DOHH2 (cell line): ENCODE data around the gene SIRT3.
"Not testable (repeated sequence)": the region's sequence is repeated elsewhere in the genome, so short reads cannot be mapped to it uniquely, and the experiment has no call there.

Experiments used
- H3F3A ChIP-seq: fragments of 200-600 bp; sonication (generic), shearing (Covaris generic); 2 replicates; pipeline ENCODE4 v1.6.0; 2016; ENCODE audit warnings: antibody characterized with exemption, mild to moderate bottlenecking; ENCODE audit not compliant: control insufficient read depth, insufficient read depth
- H3K27ac ChIP-seq: fragments of 200-600 bp; sonication (generic); 2 replicates; pipeline ENCODE4 v1.5.1; 2014; ENCODE audit warnings: low read depth, mild to moderate bottlenecking, low read length, moderate library complexity
- H3K27me3 ChIP-seq: fragments of 200-600 bp; sonication (generic); 2 replicates; pipeline ENCODE4 v1.6.1; 2014; ENCODE audit warnings: mild to moderate bottlenecking, low read length, mixed read lengths; ENCODE audit not compliant: control insufficient read depth
- H3K36me3 ChIP-seq: fragments of 200-600 bp; sonication (generic); 2 replicates; pipeline ENCODE4 v1.6.1; 2014; ENCODE audit warnings: mild to moderate bottlenecking, low read length, moderate library complexity, mixed read lengths; ENCODE audit not compliant: control insufficient read depth
- H3K4me1 ChIP-seq: fragments of 200-600 bp; sonication (generic); 2 replicates; pipeline ENCODE4 v1.6.1; 2014; ENCODE audit warnings: mild to moderate bottlenecking, low read length, mixed read lengths; ENCODE audit not compliant: control insufficient read depth
- H3K4me2 ChIP-seq: fragments of 200-600 bp; sonication (generic); 2 replicates; pipeline ENCODE4 v1.6.0; 2014; ENCODE audit warnings: mild to moderate bottlenecking, low read length, moderate library complexity
- H3K4me3 ChIP-seq: fragments of 200-600 bp; sonication (generic); 2 replicates; pipeline ENCODE4 v1.5.1; 2014; ENCODE audit warnings: mild to moderate bottlenecking, low read length, mixed read lengths
- H3K79me2 ChIP-seq: fragments of 200-600 bp; sonication (generic); 2 replicates; pipeline ENCODE4 v1.6.1; 2014; ENCODE audit warnings: mild to moderate bottlenecking, low read length, mixed read lengths; ENCODE audit not compliant: control insufficient read depth
- H3K9me2 ChIP-seq: fragments of 200-600 bp; sonication (generic); replicated peaks from 2 replicates; pipeline ENCODE4 v1.6.1; 2014; ENCODE audit warnings: mild to moderate bottlenecking, low read length, mixed read lengths; ENCODE audit not compliant: control insufficient read depth
- H3K9me3 ChIP-seq: fragments of 200-600 bp; sonication (generic); 2 replicates; pipeline ENCODE4 v1.6.1; 2014; ENCODE audit warnings: antibody characterized with exemption, low read length, mixed read lengths; ENCODE audit not compliant: control insufficient read depth, insufficient read depth
- H4K20me1 ChIP-seq: fragments of 200-600 bp; sonication (generic); 2 replicates; pipeline ENCODE4 v1.6.0; 2014; ENCODE audit warnings: low read depth, mild to moderate bottlenecking, antibody characterized with exemption, low read length, moderate library complexity; ENCODE audit not compliant: control insufficient read depth, insufficient read depth
- CTCF ChIP-seq: fragments of 200-600 bp; sonication (generic); IDR thresholded peaks from one replicate; pipeline ENCODE4 v1.5.1; 2014; ENCODE audit warnings: antibody characterized with exemption, mild to moderate bottlenecking, low read depth, low read length; ENCODE audit not compliant: poor library complexity, severe bottlenecking
- EZH2phosphoT487 ChIP-seq: fragments of 200-600 bp; sonication (generic); IDR thresholded peaks from 2 replicates; pipeline ENCODE4 v1.6.1; 2017; ENCODE audit warnings: borderline replicate concordance, mild to moderate bottlenecking, antibody characterized with exemption, low read length, moderate library complexity, mixed read lengths

The SIRT3 gene

GRCh38 chr11:198236-198806 is 37.8 kb downstream of the SIRT3 start:
- H3K27ac ChIP-seq = no peak overlapping the region
- H4K20me1 ChIP-seq = no peaks in the 10 kb centered on the region
- H3K4me1 ChIP-seq = no peaks in the 10 kb centered on the region
- H3K4me3 ChIP-seq = no peak overlapping the region
- no peaks in the 10 kb centered on the region for H3F3A ChIP-seq
- H3K4me2 ChIP-seq = no peak overlapping the region
- H3K27me3 ChIP-seq = no peaks in the 10 kb centered on the region
- H3K9me2 ChIP-seq = no peaks in the 10 kb centered on the region
- H3K79me2 ChIP-seq = no peaks in the 10 kb centered on the region
- H3K36me3 ChIP-seq = 0 out of 2 replicates have a peak, but pooled peaks cover 1% of the 10 kb centered on the region
- TF ChIP-seq EZH2phosphoT487 = no peak
- TF ChIP-seq CTCF = no peak
- no peaks in the 10 kb centered on the region for H3K9me3 ChIP-seq

- Histone ChIP-seq H4K20me1 (no peaks in the 10 kb centered on the region), H3K4me1 (no peaks in the 10 kb centered on the region), H3K9me2 (no peaks in the 10 kb centered on the region), H3K27me3 (no peaks in the 10 kb centered on the region), H3K9me3 (no peaks in the 10 kb centered on the region), H3K27ac (no peak overlapping the region), H3F3A (no peaks in the 10 kb centered on the region), H3K4me3 (no peak overlapping the region), H3K36me3 (no peaks in the 10 kb centered on the region), H3K79me2 (no peaks in the 10 kb centered on the region), H3K4me2 (no peak overlapping the region)
- TF ChIP-seq EZH2phosphoT487 = no peak
- no peak for TF ChIP-seq CTCF
These were observed 38.4 kb downstream of the SIRT3 start for GRCh38 chr11:197741-198235.

GRCh38 chr11:196786-197731 is 39.1 kb downstream of the SIRT3 start:
- Histone ChIP-seq H3F3A (no peaks in the 10 kb centered on the region), H3K36me3 (no peaks in the 10 kb centered on the region), H3K4me1 (no peaks in the 10 kb centered on the region), H3K27me3 (no peaks in the 10 kb centered on the region), H3K4me3 (no peak overlapping the region), H3K9me3 (no peaks in the 10 kb centered on the region), H3K4me2 (no peak overlapping the region), H3K9me2 (no peaks in the 10 kb centered on the region), H3K79me2 (no peaks in the 10 kb centered on the region), H4K20me1 (no peaks in the 10 kb centered on the region), H3K27ac (no peak overlapping the region)
- TF ChIP-seq EZH2phosphoT487 (no peak), CTCF (no peak)

GRCh38 chr11:193481-193880 is 42.7 kb downstream of the SIRT3 start:
- H3K4me3 ChIP-seq, H3K4me2 ChIP-seq, H3F3A ChIP-seq, H3K9me2 ChIP-seq, H3K79me2 ChIP-seq, H3K4me1 ChIP-seq, H3K27me3 ChIP-seq, H3K9me3 ChIP-seq, H3K36me3 ChIP-seq, H4K20me1 ChIP-seq, H3K27ac ChIP-seq: not testable (repeated sequence)

GRCh38 chr11:192674-193128 is 43.4 kb downstream of the SIRT3 start, which contains the start of gene SCGB1C1:
SCGB1C1 (plus strand) TSS chr11:193078; CDS start chr11:193100, 22 bp downstream.
- not testable (repeated sequence) for H3K9me3 ChIP-seq, H3K4me1 ChIP-seq, H4K20me1 ChIP-seq, H3K27ac ChIP-seq, H3K4me3 ChIP-seq, H3K36me3 ChIP-seq, H3K79me2 ChIP-seq, H3K4me2 ChIP-seq, H3K27me3 ChIP-seq, H3K9me2 ChIP-seq, H3F3A ChIP-seq
